NCI-H748 treated with DMSO at 0.1 percent for 48 hours (cell line): ENCODE measurements around the gene CDYL2.

Source experiments
- DNase-seq: peaks from one replicate; lab custom pipeline; 2025; lab: John Stamatoyannopoulos, UW

Gene CDYL2

GRCh38 chr16:80705596-80705995 is 98.8 kb downstream of the CDYL2 start:
- DNase-seq, result no peak

GRCh38 chr16:80704751-80705505 is 99.5 kb downstream of the CDYL2 start:
- DNase-seq, result no peak

- DNase-seq, result no peak
Measured at GRCh38 chr16:80703131-80704071, 101.0 kb downstream of the CDYL2 start.

- no peak for DNase-seq
Measured at GRCh38 chr16:80702696-80703095, 101.7 kb downstream of the CDYL2 start.

- no peak for DNase-seq
Measured at GRCh38 chr16:80700558-80700957, 103.8 kb downstream of the CDYL2 start.

GRCh38 chr16:80695020-80695419 is 109.4 kb downstream of the CDYL2 start:
- DNase-seq, result no peak

- DNase-seq, result no peak
Measured at GRCh38 chr16:80693553-80693952, 110.8 kb downstream of the CDYL2 start.

- DNase-seq, result no peak
Measured at GRCh38 chr16:80692270-80692669, 112.1 kb downstream of the CDYL2 start.

- DNase-seq, result no peak
Measured at GRCh38 chr16:80691111-80691741, 113.2 kb downstream of the CDYL2 start.

- DNase-seq, result no peak
Measured at GRCh38 chr16:80689487-80689886, 114.9 kb downstream of the CDYL2 start.

GRCh38 chr16:80687606-80688005 is 116.8 kb downstream of the CDYL2 start:
- no peak for DNase-seq

- no peak for DNase-seq
Measured at GRCh38 chr16:80684906-80685305, 119.5 kb downstream of the CDYL2 start.

GRCh38 chr16:80684136-80684765 is 120.1 kb downstream of the CDYL2 start:
- DNase-seq, result no peak

GRCh38 chr16:80683646-80684045 is 120.8 kb downstream of the CDYL2 start:
- DNase-seq, result no peak

GRCh38 chr16:80682421-80683070 is 121.9 kb downstream of the CDYL2 start:
- DNase-seq, result no peak

- DNase-seq, result no peak
Measured at GRCh38 chr16:80681436-80681835, 123.0 kb downstream of the CDYL2 start.

GRCh38 chr16:80680839-80681238 is 123.6 kb downstream of the CDYL2 start:
- DNase-seq, result no peak

- no peak for DNase-seq
Measured at GRCh38 chr16:80680046-80680445, 124.4 kb downstream of the CDYL2 start.

- no peak for DNase-seq
Measured at GRCh38 chr16:80674884-80675283, 129.5 kb downstream of the CDYL2 start.

GRCh38 chr16:80672379-80672778 is 132.0 kb downstream of the CDYL2 start:
- no peak for DNase-seq

GRCh38 chr16:80671281-80671849 is 133.0 kb downstream of the CDYL2 start:
- no peak for DNase-seq
